Astrocyte (in vitro differentiated cells and primary cell): Measurements from ENCODE around the gene RAD50. TPM values are rescaled to one million over a fixed set of nuclear protein-coding genes. Genes with fewer than 3 reads are reported as not detected.

ENCODE experiments used
- DNase-seq: peaks from one replicate; pipeline ENCODE4 v3.0.0-alpha.2; 2010; ENCODE audit warnings: low read depth
- FAIRE-seq: peaks from 2 replicates; lab custom pipeline; 2011; peaks lifted over from hg19 to GRCh38; lab: Jason Lieb, UNC
- H2AFZ ChIP-seq: 2 replicates; pipeline ENCODE4 v1.6.0; 2012; ENCODE audit warnings: low read depth, low read length, inconsistent platforms
- H3K27ac ChIP-seq: 2 replicates; pipeline ENCODE4 v1.5.1; 2011; ENCODE audit warnings: low read depth, low read length, inconsistent platforms
- H3K27me3 ChIP-seq: 2 replicates; pipeline ENCODE4 v1.6.0; 2011; ENCODE audit warnings: low read length, inconsistent platforms; ENCODE audit not compliant: insufficient read depth
- H3K36me3 ChIP-seq: 2 replicates; pipeline ENCODE4 v1.5.1; 2011; ENCODE audit warnings: low read length, inconsistent platforms; ENCODE audit not compliant: insufficient read depth
- H3K4me1 ChIP-seq: 2 replicates; pipeline ENCODE4 v1.5.1; 2011; ENCODE audit warnings: low read length, inconsistent platforms; ENCODE audit not compliant: insufficient read depth
- H3K4me2 ChIP-seq: 2 replicates; pipeline ENCODE4 v1.6.0; 2012; ENCODE audit warnings: low read length, inconsistent platforms
- H3K4me3 ChIP-seq: 2 replicates; pipeline ENCODE4 v1.5.1; 2011; ENCODE audit warnings: low read depth, mild to moderate bottlenecking, low read length, inconsistent platforms; ENCODE audit not compliant: insufficient read depth
- H3K79me2 ChIP-seq: 2 replicates; pipeline ENCODE4 v1.6.0; 2012; ENCODE audit warnings: mild to moderate bottlenecking, low read length, inconsistent platforms; ENCODE audit not compliant: insufficient read depth
- H3K9ac ChIP-seq: 2 replicates; pipeline ENCODE4 v1.6.0; 2012; ENCODE audit warnings: mild to moderate bottlenecking, low read length, inconsistent platforms
- H3K9me3 ChIP-seq: 2 replicates; pipeline ENCODE4 v1.5.1; 2012; ENCODE audit warnings: low read depth, mild to moderate bottlenecking, low read length, inconsistent platforms; ENCODE audit not compliant: insufficient read depth
- H4K20me1 ChIP-seq: 2 replicates; pipeline ENCODE4 v1.6.0; 2012; ENCODE audit warnings: low read length, inconsistent platforms; ENCODE audit not compliant: insufficient read depth
- H3K27ac Mint-ChIP-seq: one replicate; pipeline ENCODE4 v1.8.0; 2021; ENCODE audit warnings: mild to moderate bottlenecking, mixed read lengths; ENCODE audit not compliant: unreplicated experiment
- H3K27me3 Mint-ChIP-seq: one replicate; pipeline ENCODE4 v1.8.0; 2021; ENCODE audit warnings: low read depth, mixed read lengths; ENCODE audit not compliant: unreplicated experiment
- H3K36me3 Mint-ChIP-seq: one replicate; pipeline ENCODE4 v1.8.0; 2021; ENCODE audit warnings: low read depth, mixed read lengths; ENCODE audit not compliant: unreplicated experiment
- H3K4me1 Mint-ChIP-seq: one replicate; pipeline ENCODE4 v1.8.0; 2021; ENCODE audit warnings: low read depth, mixed read lengths; ENCODE audit not compliant: unreplicated experiment
- H3K4me3 Mint-ChIP-seq: one replicate; pipeline ENCODE4 v1.8.0; 2021; ENCODE audit warnings: mild to moderate bottlenecking, moderate library complexity, mixed read lengths; ENCODE audit not compliant: unreplicated experiment
- H3K9me3 Mint-ChIP-seq: one replicate; pipeline ENCODE4 v1.8.0; 2021; ENCODE audit warnings: mild to moderate bottlenecking, mixed read lengths; ENCODE audit not compliant: unreplicated experiment
- CTCF ChIP-seq: IDR thresholded peaks from 2 replicates; pipeline ENCODE4 v1.5.1; 2011; ENCODE audit warnings: low read depth, mild to moderate bottlenecking, inconsistent platforms, low read length, moderate library complexity; ENCODE audit not compliant: insufficient read depth
- EZH2 ChIP-seq: IDR thresholded peaks from 2 replicates; pipeline ENCODE4 v1.6.1; 2012; ENCODE audit warnings: mild to moderate bottlenecking, low read length, inconsistent platforms; ENCODE audit not compliant: insufficient read depth
- total RNA-seq: library from RNA; stranded (reverse); gene quantifications from 2 replicates; pipeline ENCODE4 v1.2.1, GENCODE V29; 2021

The RAD50 gene
- total RNA-seq, 1 donor from 2014 or later = 26.8 TPM

GRCh38 chr5:132648355-132648754 is 91.6 kb downstream of the RAD50 start:
- Mint-ChIP-seq H3K36me3 (peaks cover 3% of the 10 kb centered on the region), H3K27ac (no peak overlapping the region), H3K4me3 (no peak overlapping the region), H3K27me3 (peaks cover under 1% of the 10 kb centered on the region), H3K4me1 (no peaks in the 10 kb centered on the region), H3K9me3 (peaks cover 3% of the 10 kb centered on the region)
- Histone ChIP-seq H3K9ac (no peak overlapping the region), H3K27ac (no peak overlapping the region), H3K4me3 (no peak overlapping the region), H3K79me2 (no peaks in the 10 kb centered on the region), H4K20me1 (no peaks in the 10 kb centered on the region), H3K27me3 (peaks cover 2% of the 10 kb centered on the region), H3K36me3 (no peaks in the 10 kb centered on the region), H3K9me3 (no peaks in the 10 kb centered on the region), H3K4me2 (no peak overlapping the region), H2AFZ (no peak overlapping the region), H3K4me1 (no peaks in the 10 kb centered on the region)
- TF ChIP-seq EZH2 (no peak), CTCF (no peak)
- DNase-seq (no peak), FAIRE-seq (no peak)

GRCh38 chr5:132651838-132652469 is 95.2 kb downstream of the RAD50 start:
- H3K4me2 ChIP-seq = no peak overlapping the region
- H4K20me1 ChIP-seq = no peaks in the 10 kb centered on the region
- Mint-ChIP-seq H3K36me3 (no peaks in the 10 kb centered on the region), H3K27me3 (peaks cover 20% of the 10 kb centered on the region), H3K4me3 (no peak overlapping the region), H3K27ac (no peak overlapping the region), H3K4me1 (peaks cover 2% of the 10 kb centered on the region), H3K9me3 (peaks cover 3% of the 10 kb centered on the region)
- no peaks in the 10 kb centered on the region for H3K79me2 ChIP-seq
- H3K4me1 ChIP-seq = peaks cover 2% of the 10 kb centered on the region
- TF ChIP-seq CTCF (no peak), EZH2 (no peak)
- no peak overlapping the region for H2AFZ ChIP-seq
- DNase-seq (no peak), FAIRE-seq (no peak)
- H3K4me3 ChIP-seq = no peak overlapping the region
- H3K9ac ChIP-seq = no peak overlapping the region
- no peaks in the 10 kb centered on the region for H3K9me3 ChIP-seq
- H3K36me3 ChIP-seq = no peaks in the 10 kb centered on the region
- H3K27me3 ChIP-seq = peaks cover 2% of the 10 kb centered on the region
- H3K27ac ChIP-seq = no peak overlapping the region

DNA sequence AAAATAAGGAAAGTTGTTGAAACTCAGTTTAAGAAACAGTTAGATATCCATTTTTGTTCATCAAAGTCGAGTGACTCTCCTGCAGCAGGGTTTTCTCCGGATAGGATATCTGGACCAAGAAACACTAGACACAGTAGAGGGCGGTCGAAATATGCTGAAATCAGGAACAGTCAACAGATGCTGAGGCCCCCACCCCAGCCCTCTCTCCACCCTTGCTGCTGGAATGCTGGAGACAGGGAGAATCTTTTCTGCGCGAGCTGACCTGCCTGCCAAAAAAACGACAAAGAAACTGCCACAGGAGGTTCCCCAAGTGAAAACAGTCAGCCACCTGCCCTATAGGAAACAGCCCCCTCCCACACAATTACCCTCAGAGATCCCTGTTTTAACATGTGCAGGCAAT is 96.9 kb downstream of the RAD50 start:
- Mint-ChIP-seq H3K27me3 (peaks cover 29% of the 10 kb centered on the region), H3K9me3 (no peaks in the 10 kb centered on the region)

More for the DNA sequence above, 96.9 kb downstream of the RAD50 start:
- Histone ChIP-seq H3K79me2 (no peaks in the 10 kb centered on the region), H3K4me2 (no peak overlapping the region), H2AFZ (no peak overlapping the region), H4K20me1 (no peaks in the 10 kb centered on the region), H3K9me3 (no peaks in the 10 kb centered on the region), H3K36me3 (no peaks in the 10 kb centered on the region), H3K4me3 (no peak overlapping the region), H3K9ac (no peak overlapping the region), H3K27me3 (no peaks in the 10 kb centered on the region), H3K27ac (no peak overlapping the region), H3K4me1 (peaks cover 2% of the 10 kb centered on the region)
- H3K36me3 Mint-ChIP-seq = no peaks in the 10 kb centered on the region
- DNase-seq = no peak
- no peak for FAIRE-seq
- no peak overlapping the region for H3K27ac Mint-ChIP-seq
- H3K4me3 Mint-ChIP-seq = no peak overlapping the region
- TF ChIP-seq EZH2 (no peak), CTCF (no peak)
- peaks cover 2% of the 10 kb centered on the region for H3K4me1 Mint-ChIP-seq
